ENCODE measurements around the gene FBXL12.
"Not testable (repeated sequence)": the region's sequence is repeated elsewhere in the genome, so short reads cannot be mapped to it uniquely, and the experiment has no call there.

FBXL12 gene

GRCh38 chr19:9791552-9792205 is 27.2 kb downstream of the FBXL12 start:
- DNase-seq, result peak; percentile 99

- DNase-seq, result not testable (repeated sequence)
Measured at GRCh38 chr19:9791073-9791367, 27.9 kb downstream of the FBXL12 start.

GRCh38 chr19:9789579-9789978 is 29.3 kb downstream of the FBXL12 start:
- DNase-seq, result not testable (repeated sequence)

- no peak for DNase-seq
Measured at GRCh38 chr19:9789066-9789465, 29.8 kb downstream of the FBXL12 start.

- not testable (repeated sequence) for DNase-seq
Measured at GRCh38 chr19:9788604-9789003, 30.3 kb downstream of the FBXL12 start.

- DNase-seq, result no peak
Measured at GRCh38 chr19:9786819-9787218, 32.1 kb downstream of the FBXL12 start.

- peak; percentile 30 for DNase-seq
Measured at GRCh38 chr19:9786342-9786741, 32.5 kb downstream of the FBXL12 start.

GRCh38 chr19:9785367-9786331 is 33.2 kb downstream of the FBXL12 start:
- peak; percentile 99 for DNase-seq

GRCh38 chr19:9784163-9784496 is 34.7 kb downstream of the FBXL12 start:
- DNase-seq, result not testable (repeated sequence)

- DNase-seq, result no peak
Measured at GRCh38 chr19:9782338-9782737, 36.5 kb downstream of the FBXL12 start.

- peak; percentile 97 for DNase-seq
Measured at GRCh38 chr19:9768175-9769112, 50.4 kb downstream of the FBXL12 start, which contains the start of gene ZNF846. Gene ZNF846 (minus strand): TSS chr19:9768738. CDS start chr19:9764950, 3,788 bp downstream.

Measured in right hindlimb (tissue), 1 donor.